Stimulated activated CD4-positive, alpha-beta T cell treated with anti-CD3 and anti-CD28 coated beads, Interleukin-4, amount 100 ng/mL, for 1 hour (primary cell): Measurements from ENCODE around the gene GXYLT1.
"Not testable (repeated sequence)": the region's sequence is repeated elsewhere in the genome, so short reads cannot be mapped to it uniquely, and the experiment has no call there.

Source experiments
- DNase-seq: peaks from one replicate; pipeline ENCODE4 v3.0.0-alpha.2; 2020

The GXYLT1 gene

GRCh38 chr12:42144408-42145196, at the start of gene GXYLT1:
Gene GXYLT1, minus strand, starts transcription at chr12:42144874. Its CDS starts 228 bp downstream, at chr12:42144646.
- DNase-seq, result peak; percentile 81

- no peak for DNase-seq
These were observed 48.0 kb upstream of the GXYLT1 start for GRCh38 chr12:42192686-42193085.

- DNase-seq, result no peak
These were observed 47.6 kb upstream of the GXYLT1 start for GRCh38 chr12:42192258-42192657.

- DNase-seq, result no peak
These were observed 45.7 kb upstream of the GXYLT1 start for GRCh38 chr12:42190376-42190775.

- not testable (repeated sequence) for DNase-seq
These were observed 43.6 kb upstream of the GXYLT1 start for GRCh38 chr12:42188275-42188674.

GRCh38 chr12:42187799-42188198, 43.1 kb upstream of the GXYLT1 start:
- no peak for DNase-seq

GRCh38 chr12:42186793-42187192, 42.1 kb upstream of the GXYLT1 start:
- no peak for DNase-seq

GRCh38 chr12:42182394-42182793, 37.7 kb upstream of the GXYLT1 start:
- DNase-seq, result no peak

GRCh38 chr12:42180990-42181596, 36.4 kb upstream of the GXYLT1 start:
- DNase-seq, result no peak

- DNase-seq, result no peak
These were observed 33.4 kb upstream of the GXYLT1 start for GRCh38 chr12:42178101-42178500.

- DNase-seq, result no peak
These were observed 30.3 kb upstream of the GXYLT1 start for GRCh38 chr12:42174978-42175377.

- DNase-seq, result no peak
These were observed 29.4 kb upstream of the GXYLT1 start for GRCh38 chr12:42173961-42174521.

- no peak for DNase-seq
These were observed 28.0 kb upstream of the GXYLT1 start for GRCh38 chr12:42172441-42173210.

GRCh38 chr12:42167711-42168110, 23.0 kb upstream of the GXYLT1 start:
- no peak for DNase-seq

- DNase-seq, result no peak
These were observed 21.8 kb upstream of the GXYLT1 start for GRCh38 chr12:42166501-42166900.

GRCh38 chr12:42163913-42164312, 19.2 kb upstream of the GXYLT1 start:
- DNase-seq, result no peak

- no peak for DNase-seq
These were observed 18.3 kb upstream of the GXYLT1 start for GRCh38 chr12:42162965-42163364.

GRCh38 chr12:42162193-42162592, 17.5 kb upstream of the GXYLT1 start:
- no peak for DNase-seq

- DNase-seq, result no peak
These were observed 16.9 kb upstream of the GXYLT1 start for GRCh38 chr12:42161529-42161928.

- DNase-seq, result no peak
These were observed 11.6 kb upstream of the GXYLT1 start for GRCh38 chr12:42156232-42156631.

GRCh38 chr12:42145552-42146215, 1.0 kb upstream of the GXYLT1 start:
- no peak for DNase-seq

- DNase-seq, result no peak
These were observed 499 bp upstream of the GXYLT1 start for GRCh38 chr12:42145197-42145549.

- DNase-seq, result no peak
These were observed 591 bp downstream of the GXYLT1 start for GRCh38 chr12:42144158-42144407.
